ENCODE measurements around the gene ZSWIM1.

DNA sequence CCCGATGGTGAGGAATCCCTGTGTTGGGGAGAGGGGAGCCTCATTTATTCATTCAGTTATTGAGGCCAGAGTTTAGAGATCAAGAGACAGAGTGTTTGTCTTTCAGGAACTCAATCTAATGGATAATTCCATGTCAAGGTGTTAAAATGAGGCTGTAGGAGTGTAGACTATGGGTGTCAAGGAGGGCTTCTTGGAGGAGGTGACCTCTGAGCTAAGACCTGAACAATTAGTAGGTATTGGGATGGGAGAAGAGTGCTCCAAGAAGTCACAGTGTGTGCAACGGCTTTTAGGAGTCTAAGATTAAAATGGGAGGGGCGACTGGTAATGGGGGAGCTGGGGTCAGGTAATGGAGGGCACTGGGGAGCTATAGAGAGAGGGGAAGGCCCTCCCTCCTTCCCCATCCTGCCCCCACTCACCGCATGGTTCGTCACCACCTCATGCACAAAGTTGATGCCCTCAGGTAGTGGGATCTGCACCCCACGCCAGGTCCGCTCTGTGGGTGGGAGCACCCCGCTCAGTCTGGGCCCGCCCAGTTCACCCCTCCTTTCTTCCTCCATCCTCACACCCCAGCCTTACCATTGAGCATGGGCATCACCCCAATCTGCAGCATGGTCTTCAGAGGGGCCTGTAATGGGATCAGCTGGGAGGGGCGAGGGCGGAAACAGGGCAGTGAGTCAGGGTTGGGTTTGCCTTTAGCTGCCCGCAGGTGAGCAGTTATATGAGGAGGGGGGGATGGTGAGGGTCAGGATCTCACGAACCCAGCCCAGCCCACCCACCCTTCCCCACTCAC, 18.2 kb downstream of the ZSWIM1 start:
- TF ChIP-seq, protein P1, sequence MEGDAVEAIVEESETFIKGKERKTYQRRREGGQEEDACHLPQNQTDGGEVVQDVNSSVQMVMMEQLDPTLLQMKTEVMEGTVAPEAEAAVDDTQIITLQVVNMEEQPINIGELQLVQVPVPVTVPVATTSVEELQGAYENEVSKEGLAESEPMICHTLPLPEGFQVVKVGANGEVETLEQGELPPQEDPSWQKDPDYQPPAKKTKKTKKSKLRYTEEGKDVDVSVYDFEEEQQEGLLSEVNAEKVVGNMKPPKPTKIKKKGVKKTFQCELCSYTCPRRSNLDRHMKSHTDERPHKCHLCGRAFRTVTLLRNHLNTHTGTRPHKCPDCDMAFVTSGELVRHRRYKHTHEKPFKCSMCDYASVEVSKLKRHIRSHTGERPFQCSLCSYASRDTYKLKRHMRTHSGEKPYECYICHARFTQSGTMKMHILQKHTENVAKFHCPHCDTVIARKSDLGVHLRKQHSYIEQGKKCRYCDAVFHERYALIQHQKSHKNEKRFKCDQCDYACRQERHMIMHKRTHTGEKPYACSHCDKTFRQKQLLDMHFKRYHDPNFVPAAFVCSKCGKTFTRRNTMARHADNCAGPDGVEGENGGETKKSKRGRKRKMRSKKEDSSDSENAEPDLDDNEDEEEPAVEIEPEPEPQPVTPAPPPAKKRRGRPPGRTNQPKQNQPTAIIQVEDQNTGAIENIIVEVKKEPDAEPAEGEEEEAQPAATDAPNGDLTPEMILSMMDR (IDR thresholded peaks at IDR 0.05; ENCODE audit: extremely low read depth in 1 of 2, insufficient read depth in 1 of 2, low read depth in 1 of 2, low read length in 2 of 2) = no peak
- TF ChIP-seq EZH2 (IDR thresholded peaks at IDR 0.05; ENCODE audit: borderline replicate concordance, low read depth, low read length, severe bottlenecking) = no peak
- TF ChIP-seq POLR2AphosphoS5 (IDR thresholded peaks at IDR 0.05; ENCODE audit: insufficient read depth, low read depth, low read length) = no peak
- TF ChIP-seq JUN (IDR thresholded peaks at IDR 0.05; ENCODE audit: borderline replicate concordance, insufficient read depth, insufficient read length, low read depth) = no peak
- no peak for TF ChIP-seq FOS (IDR thresholded peaks at IDR 0.05; ENCODE audit: borderline replicate concordance, insufficient read depth, low read length)
- no peak for TF ChIP-seq POLR2A (IDR thresholded peaks at IDR 0.05; ENCODE audit: low read depth, low read length)

Data from endothelial cell of umbilical vein (primary cell).